ENCODE measurements around the gene ADGRV1.

DNA sequence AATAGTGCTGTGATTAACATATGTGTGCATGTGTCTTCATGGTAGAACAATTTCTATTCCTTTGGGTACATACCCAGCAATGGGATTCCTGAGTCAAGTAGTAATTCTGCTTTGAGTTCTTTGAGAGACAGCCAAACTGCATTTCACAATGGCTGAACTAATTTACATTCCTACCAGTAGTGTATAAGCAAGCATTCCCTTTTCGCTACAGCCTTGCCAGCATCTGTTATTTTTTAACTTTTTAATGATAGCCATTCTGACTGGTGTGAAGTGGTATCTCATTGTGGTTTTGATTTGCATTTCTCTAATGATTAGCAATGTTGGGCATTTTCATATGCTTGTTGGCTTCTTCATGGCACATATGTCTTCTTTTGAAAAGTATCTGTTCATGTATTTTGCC is 516.0 kb downstream of the ADGRV1 start:
- TF ChIP-seq POLR2A (IDR thresholded peaks at IDR 0.05), result no peak
- TF ChIP-seq, protein P1, sequence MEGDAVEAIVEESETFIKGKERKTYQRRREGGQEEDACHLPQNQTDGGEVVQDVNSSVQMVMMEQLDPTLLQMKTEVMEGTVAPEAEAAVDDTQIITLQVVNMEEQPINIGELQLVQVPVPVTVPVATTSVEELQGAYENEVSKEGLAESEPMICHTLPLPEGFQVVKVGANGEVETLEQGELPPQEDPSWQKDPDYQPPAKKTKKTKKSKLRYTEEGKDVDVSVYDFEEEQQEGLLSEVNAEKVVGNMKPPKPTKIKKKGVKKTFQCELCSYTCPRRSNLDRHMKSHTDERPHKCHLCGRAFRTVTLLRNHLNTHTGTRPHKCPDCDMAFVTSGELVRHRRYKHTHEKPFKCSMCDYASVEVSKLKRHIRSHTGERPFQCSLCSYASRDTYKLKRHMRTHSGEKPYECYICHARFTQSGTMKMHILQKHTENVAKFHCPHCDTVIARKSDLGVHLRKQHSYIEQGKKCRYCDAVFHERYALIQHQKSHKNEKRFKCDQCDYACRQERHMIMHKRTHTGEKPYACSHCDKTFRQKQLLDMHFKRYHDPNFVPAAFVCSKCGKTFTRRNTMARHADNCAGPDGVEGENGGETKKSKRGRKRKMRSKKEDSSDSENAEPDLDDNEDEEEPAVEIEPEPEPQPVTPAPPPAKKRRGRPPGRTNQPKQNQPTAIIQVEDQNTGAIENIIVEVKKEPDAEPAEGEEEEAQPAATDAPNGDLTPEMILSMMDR (IDR thresholded peaks at IDR 0.05), result peak in 3 of 6 experiments; percentile 22 to 49 (median 33)

Measured in Peyer's patch (tissue), 4 donors.